Keratinocyte (primary cell): Measurements from ENCODE around the gene RPGRIP1. TPM values are rescaled to one million over a fixed set of nuclear protein-coding genes. Genes with fewer than 3 reads are reported as not detected.

ENCODE experiments used
- DNase-seq: peaks from one replicate; pipeline ENCODE4 v3.0.0-alpha.2; 2011; ENCODE audit warnings: low read depth, missing footprints, low spot score
- FAIRE-seq: peaks from 2 replicates; lab custom pipeline; 2011; peaks lifted over from hg19 to GRCh38; lab: Jason Lieb, UNC
- H2AFZ ChIP-seq: 2 replicates; pipeline ENCODE4 v1.6.0; 2012; ENCODE audit warnings: low read length, control low read depth, inconsistent platforms; ENCODE audit not compliant: control insufficient read depth
- H3K27ac ChIP-seq: 2 replicates; pipeline ENCODE4 v1.5.1; 2011; ENCODE audit warnings: low read length; ENCODE audit not compliant: control insufficient read depth, insufficient read depth
- H3K27me3 ChIP-seq: 3 replicates; pipeline ENCODE4 v1.6.0; 2011; ENCODE audit warnings: low read length; ENCODE audit not compliant: control insufficient read depth, insufficient read depth; ENCODE audit errors: extremely low read depth
- H3K36me3 ChIP-seq, 2 experiments: 2 replicates in 1 of 2; 3 replicates in 1 of 2; pipeline ENCODE4 v1.5.1; 2011; ENCODE audit warnings: low read length in 2 of 2, mild to moderate bottlenecking in 1 of 2; ENCODE audit not compliant: control insufficient read depth in 2 of 2, insufficient read depth in 2 of 2; ENCODE audit errors: extremely low read depth in 1 of 2
- H3K4me1 ChIP-seq: 3 replicates; pipeline ENCODE4 v1.5.1; 2011; ENCODE audit warnings: low read length; ENCODE audit not compliant: control insufficient read depth, insufficient read depth; ENCODE audit errors: extremely low read depth
- H3K4me2 ChIP-seq: 3 replicates; pipeline ENCODE4 v1.6.0; 2011; ENCODE audit warnings: low read depth, low read length; ENCODE audit not compliant: control insufficient read depth, insufficient read depth; ENCODE audit errors: extremely low read depth
- H3K4me3 ChIP-seq, 3 experiments: fragments of 200-600 bp in 1 of 3; sonication (generic) in 1 of 3; 2 replicates in 2 of 3; 3 replicates in 1 of 3; pipeline ENCODE4 v1.5.1; 2011 to 2016; ENCODE audit warnings: low read length in 3 of 3, mild to moderate bottlenecking in 3 of 3, control low read depth in 2 of 3, inconsistent platforms in 1 of 3, low read depth in 1 of 3, mixed read lengths in 1 of 3, mixed run types in 1 of 3, moderate library complexity in 1 of 3; ENCODE audit not compliant: control insufficient read depth in 2 of 3, insufficient read depth in 2 of 3; ENCODE audit errors: extremely low read depth in 1 of 3
- H3K79me2 ChIP-seq: 2 replicates; pipeline ENCODE4 v1.6.0; 2012; ENCODE audit warnings: low read length; ENCODE audit not compliant: control insufficient read depth, insufficient read depth
- H3K9ac ChIP-seq: 3 replicates; pipeline ENCODE4 v1.6.0; 2011; ENCODE audit warnings: low read length; ENCODE audit not compliant: control insufficient read depth, insufficient read depth; ENCODE audit errors: extremely low read depth
- H3K9me1 ChIP-seq: 3 replicates; pipeline ENCODE4 v1.6.0; 2011; ENCODE audit warnings: low read length; ENCODE audit not compliant: control insufficient read depth, insufficient read depth; ENCODE audit errors: extremely low read depth
- H3K9me3 ChIP-seq: 2 replicates; pipeline ENCODE4 v1.5.1; 2012; ENCODE audit warnings: low read depth, low read length; ENCODE audit not compliant: control insufficient read depth
- H4K20me1 ChIP-seq: 3 replicates; pipeline ENCODE4 v1.6.0; 2011; ENCODE audit warnings: low read length; ENCODE audit not compliant: control insufficient read depth, insufficient read depth; ENCODE audit errors: extremely low read depth
- CTCF ChIP-seq, 3 experiments: IDR thresholded peaks in 1 of 3; conservative IDR thresholded peaks in 1 of 3; optimal IDR thresholded peaks in 1 of 3; 2 replicates in 2 of 3; 3 replicates in 1 of 3; pipeline versions ENCODE3 to v1.5.1; 2011; ENCODE audit warnings: low read length in 3 of 3, mild to moderate bottlenecking in 3 of 3, moderate library complexity in 2 of 3, control low read depth in 1 of 3, inconsistent platforms in 1 of 3; ENCODE audit not compliant: insufficient read depth in 2 of 3; ENCODE audit errors: extremely low read depth in 1 of 3
- EZH2 ChIP-seq: IDR thresholded peaks from one replicate; pipeline ENCODE4 v1.6.1; 2012; ENCODE audit warnings: inconsistent platforms, mild to moderate bottlenecking, low read length, moderate library complexity
- dilution Hi-C: fragments of 300-500 bp; cut with MboI; formaldehyde crosslinking; loops from one replicate; pipeline ENCODE4 v1.7.0; 2020; ENCODE audit warnings: low sequenced_read_pairs; ENCODE audit not compliant: extremely low pct_ligation_motif_present
- polyA plus RNA-seq, 5 experiments: library from polyadenylated mRNA; depleted of rRNA in 3 of 5; stranded (reverse) in 3 of 5; stranded (forward) in 1 of 5; unstranded in 1 of 5; fragments of >200 nt; gene quantifications; 1 replicate in 1 of 5; 2 replicates in 3 of 5; 3 replicates in 1 of 5; pipeline versions ENCODE4 v1.2.1 to v1.2.3, GENCODE V29; 2011 to 2012; ENCODE audit warnings: missing spikeins in 2 of 5, low read depth in 1 of 5, low replicate concordance in 1 of 5

Gene RPGRIP1
- polyA plus RNA-seq, 1 donor (not counting 4 experiments of a cell fraction or from before 2014, with no cell fraction given), result 0.07 TPM

GRCh38 chr14:21267431-21267845 is 12.4 kb upstream of the RPGRIP1 start:
- DNase-seq, result no peak

GRCh38 chr14:21267886-21268616 is 11.8 kb upstream of the RPGRIP1 start:
- FAIRE-seq (no peak), DNase-seq (no peak)
- Histone ChIP-seq H3K27me3 (no peaks in the 10 kb centered on the region), H3K27ac (peak overlapping the region; percentile 99), H3K79me2 (peaks cover 59% of the 10 kb centered on the region), H3K4me2 (peak overlapping the region; percentile 97), H3K9me1 (peaks cover 2% of the 10 kb centered on the region), H3K4me3 (peak overlapping the region; percentile 84 to 97 (median 93)), H4K20me1 (peaks cover 47% of the 10 kb centered on the region), H3K4me1 (peaks cover 39% of the 10 kb centered on the region), H3K36me3 (peaks cover 5 to 22% of the 10 kb centered on the region in 2 experiments), H3K9me3 (no peaks in the 10 kb centered on the region), H2AFZ (no peak overlapping the region), H3K9ac (peak overlapping the region; percentile 100)
- TF ChIP-seq EZH2, result no peak
- TF ChIP-seq CTCF (optimal IDR thresholded peaks at IDR 0.05 in 1 of 3, IDR thresholded peaks at IDR 0.05 in 1 of 3, conservative IDR thresholded peaks at IDR 0.05 in 1 of 3; ENCODE audit: extremely low read depth in 1 of 3, insufficient read depth in 2 of 3, low read length in 3 of 3), result no peak
- dilution Hi-C loops, result no loop called here

More at GRCh38 chr14:21267431-21267845, 12.4 kb upstream of the RPGRIP1 start:
- Histone ChIP-seq H2AFZ (no peak overlapping the region), H3K9me3 (no peaks in the 10 kb centered on the region), H3K4me2 (peak overlapping the region; percentile 97), H3K9me1 (peaks cover 2% of the 10 kb centered on the region), H3K36me3 (peaks cover 6 to 26% of the 10 kb centered on the region in 2 experiments), H3K79me2 (peaks cover 65% of the 10 kb centered on the region), H3K27ac (peak overlapping the region; percentile 99), H4K20me1 (peaks cover 51% of the 10 kb centered on the region), H3K4me3 (peak overlapping the region; percentile 84 to 97 (median 93)), H3K9ac (peak overlapping the region; percentile 100), H3K4me1 (peaks cover 45% of the 10 kb centered on the region), H3K27me3 (no peaks in the 10 kb centered on the region)
- TF ChIP-seq EZH2 (no peak), CTCF (optimal IDR thresholded peaks at IDR 0.05 in 1 of 3, IDR thresholded peaks at IDR 0.05 in 1 of 3, conservative IDR thresholded peaks at IDR 0.05 in 1 of 3; ENCODE audit: extremely low read depth in 1 of 3, insufficient read depth in 2 of 3, low read length in 3 of 3) (no peak)
- dilution Hi-C loops, result no loop called here
- FAIRE-seq, result no peak
